Measurements from ENCODE around the gene ABHD12B. TPM values are rescaled to one million over a fixed set of nuclear protein-coding genes. Genes with fewer than 3 reads are reported as not detected.

ABHD12B gene
- polyA plus RNA-seq, 1 of the 3 experiments (the other 2 are of a cell fraction): not detected

DNA sequence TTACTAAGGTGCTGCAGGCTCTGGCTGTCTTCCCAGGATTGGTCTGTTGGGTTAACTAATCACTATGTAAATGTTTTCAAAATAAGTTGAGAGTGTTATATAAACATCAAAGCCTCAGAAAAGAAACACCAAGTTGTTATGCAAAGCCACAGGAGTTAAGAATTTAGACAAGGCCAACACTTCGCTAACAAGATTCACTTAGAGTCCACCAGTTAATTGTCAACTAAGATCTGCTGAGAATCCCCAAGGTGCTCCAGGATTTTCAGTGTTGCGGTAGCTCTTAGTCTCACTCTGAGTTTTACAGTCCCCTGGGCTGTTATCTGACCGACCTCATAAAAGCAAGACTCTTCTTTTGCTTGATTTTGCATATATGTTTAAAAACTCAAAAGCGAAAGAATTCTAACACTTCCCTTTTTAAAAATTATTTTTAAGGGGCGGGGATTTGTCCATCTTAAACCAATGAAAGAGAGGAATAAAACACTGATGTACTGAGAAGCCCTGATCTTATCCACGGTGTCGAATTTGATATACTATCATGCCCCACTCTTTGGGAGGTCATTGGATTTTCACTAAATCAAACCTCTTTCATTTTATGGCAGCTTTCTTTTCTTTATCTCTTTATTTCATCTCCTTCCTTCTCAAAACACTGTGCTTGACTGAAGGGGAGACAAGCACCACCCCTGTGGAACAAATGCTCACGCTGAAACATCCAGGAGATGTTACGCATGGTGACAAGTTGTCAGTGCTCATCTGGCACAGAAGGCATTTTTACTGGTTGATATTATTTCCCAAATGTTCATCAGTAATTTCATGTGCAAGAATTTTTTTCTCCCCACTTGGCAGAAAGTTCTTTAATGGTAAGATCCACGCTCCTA is 47.9 kb upstream of the ABHD12B start:
- peaks cover 100% of the 10 kb centered on the region for H3K79me2 ChIP-seq (ENCODE audit: insufficient read depth)
- 95% methylated on average over 10 of the region's 10 CpGs for WGBS (ENCODE audit: low lambda C conversion rate)
- no peak overlapping the region for H3K4me3 ChIP-seq (ENCODE audit: low read depth in 2 of 2, low read length in 1 of 2)
- peaks cover 2 to 27% of the 10 kb centered on the region in 2 experiments; a peak in 3 of 4 replicates for H3K4me1 ChIP-seq (ENCODE audit: control insufficient read depth in 1 of 2, insufficient read depth in 2 of 2, low read depth in 1 of 2, low read length in 1 of 2)
- TF ChIP-seq GABPA (IDR thresholded peaks at IDR 0.05; ENCODE audit: low read depth): no peak
- TF ChIP-seq YY1 (IDR thresholded peaks at IDR 0.05; ENCODE audit: low read depth): no peak
- TF ChIP-seq NFIC (IDR thresholded peaks at IDR 0.05; ENCODE audit: borderline replicate concordance): no peak
- no peak for TF ChIP-seq FOSL2 (IDR thresholded peaks at IDR 0.05; ENCODE audit: borderline replicate concordance, low read depth)
- TF ChIP-seq, protein P1, sequence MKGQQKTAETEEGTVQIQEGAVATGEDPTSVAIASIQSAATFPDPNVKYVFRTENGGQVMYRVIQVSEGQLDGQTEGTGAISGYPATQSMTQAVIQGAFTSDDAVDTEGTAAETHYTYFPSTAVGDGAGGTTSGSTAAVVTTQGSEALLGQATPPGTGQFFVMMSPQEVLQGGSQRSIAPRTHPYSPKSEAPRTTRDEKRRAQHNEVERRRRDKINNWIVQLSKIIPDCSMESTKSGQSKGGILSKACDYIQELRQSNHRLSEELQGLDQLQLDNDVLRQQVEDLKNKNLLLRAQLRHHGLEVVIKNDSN (IDR thresholded peaks at IDR 0.05; ENCODE audit: borderline replicate concordance, low read depth): no peak
- TF ChIP-seq EP300 (IDR thresholded peaks at IDR 0.05; ENCODE audit: borderline replicate concordance in 1 of 2, low read depth in 1 of 2, low read length in 1 of 2): no peak
- no peak for TF ChIP-seq TEAD4 (IDR thresholded peaks at IDR 0.05; ENCODE audit: borderline replicate concordance, insufficient read depth)
- TF ChIP-seq JUND (IDR thresholded peaks at IDR 0.05): no peak
- TF ChIP-seq, protein P2, sequence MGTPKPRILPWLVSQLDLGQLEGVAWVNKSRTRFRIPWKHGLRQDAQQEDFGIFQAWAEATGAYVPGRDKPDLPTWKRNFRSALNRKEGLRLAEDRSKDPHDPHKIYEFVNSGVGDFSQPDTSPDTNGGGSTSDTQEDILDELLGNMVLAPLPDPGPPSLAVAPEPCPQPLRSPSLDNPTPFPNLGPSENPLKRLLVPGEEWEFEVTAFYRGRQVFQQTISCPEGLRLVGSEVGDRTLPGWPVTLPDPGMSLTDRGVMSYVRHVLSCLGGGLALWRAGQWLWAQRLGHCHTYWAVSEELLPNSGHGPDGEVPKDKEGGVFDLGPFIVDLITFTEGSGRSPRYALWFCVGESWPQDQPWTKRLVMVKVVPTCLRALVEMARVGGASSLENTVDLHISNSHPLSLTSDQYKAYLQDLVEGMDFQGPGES (IDR thresholded peaks at IDR 0.05; ENCODE audit: low read depth, low read length): no peak
- TF ChIP-seq RXRA (IDR thresholded peaks at IDR 0.05; ENCODE audit: borderline replicate concordance, low read depth): no peak
- TF ChIP-seq RCOR1 (IDR thresholded peaks at IDR 0.05; ENCODE audit: low read length): no peak
- TF ChIP-seq, protein P3, sequence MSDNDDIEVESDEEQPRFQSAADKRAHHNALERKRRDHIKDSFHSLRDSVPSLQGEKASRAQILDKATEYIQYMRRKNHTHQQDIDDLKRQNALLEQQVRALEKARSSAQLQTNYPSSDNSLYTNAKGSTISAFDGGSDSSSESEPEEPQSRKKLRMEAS (IDR thresholded peaks at IDR 0.05; ENCODE audit: low read depth): no peak
- TF ChIP-seq, protein P4, sequence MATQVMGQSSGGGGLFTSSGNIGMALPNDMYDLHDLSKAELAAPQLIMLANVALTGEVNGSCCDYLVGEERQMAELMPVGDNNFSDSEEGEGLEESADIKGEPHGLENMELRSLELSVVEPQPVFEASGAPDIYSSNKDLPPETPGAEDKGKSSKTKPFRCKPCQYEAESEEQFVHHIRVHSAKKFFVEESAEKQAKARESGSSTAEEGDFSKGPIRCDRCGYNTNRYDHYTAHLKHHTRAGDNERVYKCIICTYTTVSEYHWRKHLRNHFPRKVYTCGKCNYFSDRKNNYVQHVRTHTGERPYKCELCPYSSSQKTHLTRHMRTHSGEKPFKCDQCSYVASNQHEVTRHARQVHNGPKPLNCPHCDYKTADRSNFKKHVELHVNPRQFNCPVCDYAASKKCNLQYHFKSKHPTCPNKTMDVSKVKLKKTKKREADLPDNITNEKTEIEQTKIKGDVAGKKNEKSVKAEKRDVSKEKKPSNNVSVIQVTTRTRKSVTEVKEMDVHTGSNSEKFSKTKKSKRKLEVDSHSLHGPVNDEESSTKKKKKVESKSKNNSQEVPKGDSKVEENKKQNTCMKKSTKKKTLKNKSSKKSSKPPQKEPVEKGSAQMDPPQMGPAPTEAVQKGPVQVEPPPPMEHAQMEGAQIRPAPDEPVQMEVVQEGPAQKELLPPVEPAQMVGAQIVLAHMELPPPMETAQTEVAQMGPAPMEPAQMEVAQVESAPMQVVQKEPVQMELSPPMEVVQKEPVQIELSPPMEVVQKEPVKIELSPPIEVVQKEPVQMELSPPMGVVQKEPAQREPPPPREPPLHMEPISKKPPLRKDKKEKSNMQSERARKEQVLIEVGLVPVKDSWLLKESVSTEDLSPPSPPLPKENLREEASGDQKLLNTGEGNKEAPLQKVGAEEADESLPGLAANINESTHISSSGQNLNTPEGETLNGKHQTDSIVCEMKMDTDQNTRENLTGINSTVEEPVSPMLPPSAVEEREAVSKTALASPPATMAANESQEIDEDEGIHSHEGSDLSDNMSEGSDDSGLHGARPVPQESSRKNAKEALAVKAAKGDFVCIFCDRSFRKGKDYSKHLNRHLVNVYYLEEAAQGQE (IDR thresholded peaks at IDR 0.05; ENCODE audit: low read depth, low read length): no peak
- TF ChIP-seq, protein P5, sequence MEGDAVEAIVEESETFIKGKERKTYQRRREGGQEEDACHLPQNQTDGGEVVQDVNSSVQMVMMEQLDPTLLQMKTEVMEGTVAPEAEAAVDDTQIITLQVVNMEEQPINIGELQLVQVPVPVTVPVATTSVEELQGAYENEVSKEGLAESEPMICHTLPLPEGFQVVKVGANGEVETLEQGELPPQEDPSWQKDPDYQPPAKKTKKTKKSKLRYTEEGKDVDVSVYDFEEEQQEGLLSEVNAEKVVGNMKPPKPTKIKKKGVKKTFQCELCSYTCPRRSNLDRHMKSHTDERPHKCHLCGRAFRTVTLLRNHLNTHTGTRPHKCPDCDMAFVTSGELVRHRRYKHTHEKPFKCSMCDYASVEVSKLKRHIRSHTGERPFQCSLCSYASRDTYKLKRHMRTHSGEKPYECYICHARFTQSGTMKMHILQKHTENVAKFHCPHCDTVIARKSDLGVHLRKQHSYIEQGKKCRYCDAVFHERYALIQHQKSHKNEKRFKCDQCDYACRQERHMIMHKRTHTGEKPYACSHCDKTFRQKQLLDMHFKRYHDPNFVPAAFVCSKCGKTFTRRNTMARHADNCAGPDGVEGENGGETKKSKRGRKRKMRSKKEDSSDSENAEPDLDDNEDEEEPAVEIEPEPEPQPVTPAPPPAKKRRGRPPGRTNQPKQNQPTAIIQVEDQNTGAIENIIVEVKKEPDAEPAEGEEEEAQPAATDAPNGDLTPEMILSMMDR (IDR thresholded peaks at IDR 0.05): no peak
- no peak for TF ChIP-seq CHD2 (IDR thresholded peaks at IDR 0.05; ENCODE audit: low read length, partially characterized antibody)
- no peak for TF ChIP-seq FOXM1 (IDR thresholded peaks at IDR 0.05; ENCODE audit: low read depth)
- TF ChIP-seq EZH2phosphoT487 (IDR thresholded peaks at IDR 0.05; ENCODE audit: borderline replicate concordance, low read depth): no peak
- TF ChIP-seq, protein P6, sequence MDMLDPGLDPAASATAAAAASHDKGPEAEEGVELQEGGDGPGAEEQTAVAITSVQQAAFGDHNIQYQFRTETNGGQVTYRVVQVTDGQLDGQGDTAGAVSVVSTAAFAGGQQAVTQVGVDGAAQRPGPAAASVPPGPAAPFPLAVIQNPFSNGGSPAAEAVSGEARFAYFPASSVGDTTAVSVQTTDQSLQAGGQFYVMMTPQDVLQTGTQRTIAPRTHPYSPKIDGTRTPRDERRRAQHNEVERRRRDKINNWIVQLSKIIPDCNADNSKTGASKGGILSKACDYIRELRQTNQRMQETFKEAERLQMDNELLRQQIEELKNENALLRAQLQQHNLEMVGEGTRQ (IDR thresholded peaks at IDR 0.05; ENCODE audit: borderline replicate concordance, low read depth, low read length): no peak
- no peak for TF ChIP-seq GATA2 (CRISPR knock-in tag; IDR thresholded peaks at IDR 0.05)
- no peak for TF ChIP-seq MXI1 (IDR thresholded peaks at IDR 0.05; ENCODE audit: low read depth, low read length)
- H3K9ac ChIP-seq: no peak overlapping the region
- no peaks in the 10 kb centered on the region for H3K9me2 ChIP-seq
- H2AFZ ChIP-seq (ENCODE audit: low read depth): no peak overlapping the region
- peaks cover 79% of the 10 kb centered on the region for H4K20me1 ChIP-seq (ENCODE audit: insufficient read depth)
- POLR2A ChIA-PET: no interaction called here
- H3F3A ChIP-seq (replicated peaks; ENCODE audit: insufficient read depth): no peaks in the 10 kb centered on the region
- CTCF ChIA-PET: no interaction called here
- no peak for DNase-seq
- H3K9me3 ChIP-seq: no peaks in the 10 kb centered on the region
- H3K27me3 ChIP-seq (ENCODE audit: insufficient read depth): no peaks in the 10 kb centered on the region
- no peak overlapping the region for H3K27ac ChIP-seq (ENCODE audit: low read depth in 2 of 2, low read length in 1 of 2)
- H3K36me3 ChIP-seq (replicated peaks in 1 of 2; ENCODE audit: control insufficient read depth in 1 of 2, insufficient read depth in 2 of 2, low read length in 1 of 2): peaks cover 8 to 11% of the 10 kb centered on the region in 2 experiments
- no peak overlapping the region for H3K4me2 ChIP-seq
